ENCODE results near the gene CCNB1IP1.

- TF ChIP-seq ZNF384 (IDR thresholded peaks at IDR 0.05) (no peak), PKNOX1 (IDR thresholded peaks at IDR 0.05) (no peak), SP1 (IDR thresholded peaks at IDR 0.05) (no peak), BHLHE40 (IDR thresholded peaks at IDR 0.05; ENCODE audit: borderline replicate concordance) (no peak), FOXA1 (IDR thresholded peaks at IDR 0.05) (no peak)
Measured at GRCh38 chr14:20294636-20295035, 38.4 kb downstream of the CCNB1IP1 start.

Measured in HEK293T (cell line).